Ectodermal cell (in vitro differentiated cells): ENCODE data around the gene HMX1.
A peak's percentile ranks its signal among the peaks of the same experiment; 100 is the strongest.

Experiments used
- H3K27ac ChIP-seq: 2 replicates; pipeline ENCODE4 v1.7.0; 2013; ENCODE audit warnings: mild to moderate bottlenecking, low read depth, low read length; ENCODE audit not compliant: insufficient read depth, poor library complexity, severe bottlenecking
- H3K27me3 ChIP-seq: 2 replicates; pipeline ENCODE4 v1.7.0; 2013; ENCODE audit warnings: mild to moderate bottlenecking, low read length; ENCODE audit not compliant: insufficient read depth, control insufficient read depth, poor library complexity, severe bottlenecking
- H3K36me3 ChIP-seq: one replicate; pipeline ENCODE4 v1.7.0; 2013; ENCODE audit warnings: low read length; ENCODE audit not compliant: control insufficient read depth, insufficient read depth
- H3K4me1 ChIP-seq: one replicate; pipeline ENCODE4 v1.7.0; 2013; ENCODE audit warnings: low read length; ENCODE audit not compliant: control insufficient read depth, insufficient read depth
- H3K4me3 ChIP-seq: 2 replicates; pipeline ENCODE4 v1.7.0; 2013; ENCODE audit warnings: low read depth, low read length, control low read depth; ENCODE audit not compliant: insufficient read depth
- H3K9me3 ChIP-seq: 2 replicates; pipeline ENCODE4 v1.7.0; 2013; ENCODE audit warnings: mild to moderate bottlenecking, low read length, moderate library complexity; ENCODE audit not compliant: control insufficient read depth
- WGBS, 2 experiments: methylation state at CpG; one replicate each; pipeline ENCODE4 v1.1.7; 2013; ENCODE audit warnings: missing lambda C conversion rate in 2 of 2; 5-methylcytosine and 5-hydroxymethylcytosine counted together

HMX1 gene

GRCh38 chr4:8900588-8900987 lies 28.9 kb upstream of the HMX1 start:
- no peak overlapping the region for H3K4me3 ChIP-seq
- peaks cover 36% of the 10 kb centered on the region for H3K27me3 ChIP-seq
- no peaks in the 10 kb centered on the region for H3K9me3 ChIP-seq
- 78 to 79% methylated on average over 6 of the region's 6 CpGs for WGBS, 2 experiments
- no peaks in the 10 kb centered on the region for H3K4me1 ChIP-seq
- H3K36me3 ChIP-seq: no peaks in the 10 kb centered on the region
- H3K27ac ChIP-seq: no peak overlapping the region

GRCh38 chr4:8898419-8898818 lies 26.8 kb upstream of the HMX1 start:
- Histone ChIP-seq H3K27me3 (peaks cover 51% of the 10 kb centered on the region), H3K36me3 (no peaks in the 10 kb centered on the region), H3K27ac (no peak overlapping the region), H3K4me3 (no peak overlapping the region), H3K4me1 (peaks cover 14% of the 10 kb centered on the region), H3K9me3 (no peaks in the 10 kb centered on the region)
- WGBS, 2 experiments: 78 to 87% methylated on average over 10 of the region's 10 CpGs

GRCh38 chr4:8897251-8898167 lies 25.9 kb upstream of the HMX1 start:
- Histone ChIP-seq H3K4me1 (peaks cover 20% of the 10 kb centered on the region), H3K36me3 (no peaks in the 10 kb centered on the region), H3K9me3 (no peaks in the 10 kb centered on the region), H3K4me3 (no peak overlapping the region), H3K27ac (no peak overlapping the region), H3K27me3 (peaks cover 60% of the 10 kb centered on the region)
- WGBS, 2 experiments: 48 to 55% methylated on average over 15 of the region's 15 CpGs

GRCh38 chr4:8896506-8896905 lies 24.9 kb upstream of the HMX1 start:
- H3K36me3 ChIP-seq: no peaks in the 10 kb centered on the region
- H3K4me1 ChIP-seq: peaks cover 27% of the 10 kb centered on the region
- H3K9me3 ChIP-seq: no peaks in the 10 kb centered on the region
- no peak overlapping the region for H3K27ac ChIP-seq
- no peak overlapping the region for H3K4me3 ChIP-seq
- H3K27me3 ChIP-seq: peaks cover 70% of the 10 kb centered on the region
- 65 to 66% methylated on average over 5 of the region's 5 CpGs for WGBS, 2 experiments

- Histone ChIP-seq H3K27ac (no peak overlapping the region), H3K4me1 (peaks cover 29% of the 10 kb centered on the region), H3K4me3 (no peak overlapping the region), H3K36me3 (no peaks in the 10 kb centered on the region), H3K9me3 (no peaks in the 10 kb centered on the region), H3K27me3 (peaks cover 74% of the 10 kb centered on the region)
- 89 to 91% methylated on average over 10 of the region's 10 CpGs for WGBS, 2 experiments
Measured at GRCh38 chr4:8896071-8896470, 24.4 kb upstream of the HMX1 start.

- peaks cover 29% of the 10 kb centered on the region for H3K4me1 ChIP-seq
- H3K9me3 ChIP-seq: no peaks in the 10 kb centered on the region
- no peaks in the 10 kb centered on the region for H3K36me3 ChIP-seq
- H3K27ac ChIP-seq: no peak overlapping the region
- H3K4me3 ChIP-seq: no peak overlapping the region
- H3K27me3 ChIP-seq: peaks cover 82% of the 10 kb centered on the region
- WGBS, 2 experiments: 86 to 91% methylated on average over 7 of the region's 7 CpGs
Measured at GRCh38 chr4:8895295-8895694, 23.7 kb upstream of the HMX1 start.

- WGBS, 2 experiments: 6% methylated on average over 14 of the region's 14 CpGs
- peaks cover 29% of the 10 kb centered on the region for H3K4me1 ChIP-seq
- H3K9me3 ChIP-seq: no peaks in the 10 kb centered on the region
- H3K4me3 ChIP-seq: peak overlapping the region; percentile 2
- peaks cover 91% of the 10 kb centered on the region for H3K27me3 ChIP-seq
- no peak overlapping the region for H3K27ac ChIP-seq
- no peaks in the 10 kb centered on the region for H3K36me3 ChIP-seq
Measured at GRCh38 chr4:8894424-8894816, 22.8 kb upstream of the HMX1 start.

- Histone ChIP-seq H3K4me1 (peaks cover 29% of the 10 kb centered on the region), H3K4me3 (no peak overlapping the region), H3K27ac (no peak overlapping the region), H3K9me3 (no peaks in the 10 kb centered on the region), H3K36me3 (no peaks in the 10 kb centered on the region), H3K27me3 (peaks cover 97% of the 10 kb centered on the region)
- WGBS, 2 experiments: 1% methylated on average over 68 of the region's 68 CpGs
Measured at GRCh38 chr4:8893624-8894423, 22.2 kb upstream of the HMX1 start.

- Histone ChIP-seq H3K27me3 (peaks cover 100% of the 10 kb centered on the region), H3K4me3 (no peak overlapping the region)
Measured at GRCh38 chr4:8893227-8893623, 21.6 kb upstream of the HMX1 start.

GRCh38 chr4:8892556-8893226 lies 21.1 kb upstream of the HMX1 start:
- 1% methylated on average over 72 to 73 of the region's 73 CpGs for WGBS, 2 experiments
- peaks cover 29% of the 10 kb centered on the region for H3K4me1 ChIP-seq
- H3K4me3 ChIP-seq: no peak overlapping the region
- H3K27ac ChIP-seq: no peak overlapping the region
- H3K36me3 ChIP-seq: no peaks in the 10 kb centered on the region
- no peaks in the 10 kb centered on the region for H3K9me3 ChIP-seq
- peaks cover 100% of the 10 kb centered on the region for H3K27me3 ChIP-seq

More at GRCh38 chr4:8893227-8893623, 21.6 kb upstream of the HMX1 start:
- WGBS, 2 experiments: 2 to 3% methylated on average over 41 of the region's 41 CpGs
- Histone ChIP-seq H3K27ac (no peak overlapping the region), H3K4me1 (peaks cover 29% of the 10 kb centered on the region), H3K9me3 (no peaks in the 10 kb centered on the region), H3K36me3 (no peaks in the 10 kb centered on the region)
